Transverse colon (tissue), 3 donors: ENCODE results near the gene CACNA1I.

ENCODE experiments used
- EP300 ChIP-seq: sonication (generic); formaldehyde crosslinking; IDR thresholded peaks from one replicate; pipeline ENCODE4 v1.6.1; 2017; ENCODE audit warnings: antibody characterized with exemption, low read depth
- POLR2A ChIP-seq: fragments of 450-650 bp; IDR thresholded peaks from one replicate; pipeline ENCODE4 v1.6.1; 2016; ENCODE audit warnings: antibody characterized with exemption, mild to moderate bottlenecking, moderate library complexity
- TF ChIP-seq, protein P1 (sequence below), 5 experiments: fragments of 200-600 bp in 3 of 5; fragments of 450-650 bp in 2 of 5; sonication (generic) in 3 of 5; IDR thresholded peaks; 1 replicate in 2 of 5; 2 replicates in 3 of 5; pipeline ENCODE4 v1.5.1; 2016 to 2017; ENCODE audit warnings: antibody characterized with exemption in 5 of 5, inconsistent platforms in 3 of 5, mild to moderate bottlenecking in 2 of 5, moderate library complexity in 1 of 5

DNA sequence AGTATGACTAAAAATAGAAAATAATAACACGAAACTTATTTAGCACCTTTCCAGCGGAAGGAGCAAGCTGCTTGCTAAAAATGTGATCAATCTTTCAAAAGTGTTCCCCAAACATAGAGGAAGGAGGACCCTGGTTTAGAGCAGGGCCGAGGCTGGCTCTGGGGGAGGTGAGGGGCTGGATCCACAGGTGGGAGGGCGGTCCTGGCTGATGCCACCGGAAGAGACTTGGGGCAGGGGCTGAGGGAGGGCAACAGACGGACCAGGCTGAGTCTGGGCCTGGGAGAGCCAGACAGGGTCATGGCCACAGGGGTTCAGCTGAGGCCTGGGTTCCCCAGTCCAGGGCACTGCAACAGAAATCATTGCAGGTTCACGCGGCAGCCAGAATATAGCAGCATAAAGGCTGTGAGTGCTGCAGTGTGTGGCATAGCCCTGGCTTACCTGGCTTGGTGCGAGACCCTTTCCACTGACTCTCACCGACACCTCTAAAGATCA lies 143.3 kb downstream of the CACNA1I start:
- TF ChIP-seq, protein P1, sequence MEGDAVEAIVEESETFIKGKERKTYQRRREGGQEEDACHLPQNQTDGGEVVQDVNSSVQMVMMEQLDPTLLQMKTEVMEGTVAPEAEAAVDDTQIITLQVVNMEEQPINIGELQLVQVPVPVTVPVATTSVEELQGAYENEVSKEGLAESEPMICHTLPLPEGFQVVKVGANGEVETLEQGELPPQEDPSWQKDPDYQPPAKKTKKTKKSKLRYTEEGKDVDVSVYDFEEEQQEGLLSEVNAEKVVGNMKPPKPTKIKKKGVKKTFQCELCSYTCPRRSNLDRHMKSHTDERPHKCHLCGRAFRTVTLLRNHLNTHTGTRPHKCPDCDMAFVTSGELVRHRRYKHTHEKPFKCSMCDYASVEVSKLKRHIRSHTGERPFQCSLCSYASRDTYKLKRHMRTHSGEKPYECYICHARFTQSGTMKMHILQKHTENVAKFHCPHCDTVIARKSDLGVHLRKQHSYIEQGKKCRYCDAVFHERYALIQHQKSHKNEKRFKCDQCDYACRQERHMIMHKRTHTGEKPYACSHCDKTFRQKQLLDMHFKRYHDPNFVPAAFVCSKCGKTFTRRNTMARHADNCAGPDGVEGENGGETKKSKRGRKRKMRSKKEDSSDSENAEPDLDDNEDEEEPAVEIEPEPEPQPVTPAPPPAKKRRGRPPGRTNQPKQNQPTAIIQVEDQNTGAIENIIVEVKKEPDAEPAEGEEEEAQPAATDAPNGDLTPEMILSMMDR (IDR thresholded peaks at IDR 0.05), result no peak
- TF ChIP-seq EP300 (no peak), POLR2A (no peak)
